Measurements from ENCODE around the gene SP3. TPM values are rescaled to one million over a fixed set of nuclear protein-coding genes. Genes with fewer than 3 reads are reported as not detected.

SP3 gene
- total RNA-seq, 1 donor from 2014 or later = 77.4 TPM

DNA sequence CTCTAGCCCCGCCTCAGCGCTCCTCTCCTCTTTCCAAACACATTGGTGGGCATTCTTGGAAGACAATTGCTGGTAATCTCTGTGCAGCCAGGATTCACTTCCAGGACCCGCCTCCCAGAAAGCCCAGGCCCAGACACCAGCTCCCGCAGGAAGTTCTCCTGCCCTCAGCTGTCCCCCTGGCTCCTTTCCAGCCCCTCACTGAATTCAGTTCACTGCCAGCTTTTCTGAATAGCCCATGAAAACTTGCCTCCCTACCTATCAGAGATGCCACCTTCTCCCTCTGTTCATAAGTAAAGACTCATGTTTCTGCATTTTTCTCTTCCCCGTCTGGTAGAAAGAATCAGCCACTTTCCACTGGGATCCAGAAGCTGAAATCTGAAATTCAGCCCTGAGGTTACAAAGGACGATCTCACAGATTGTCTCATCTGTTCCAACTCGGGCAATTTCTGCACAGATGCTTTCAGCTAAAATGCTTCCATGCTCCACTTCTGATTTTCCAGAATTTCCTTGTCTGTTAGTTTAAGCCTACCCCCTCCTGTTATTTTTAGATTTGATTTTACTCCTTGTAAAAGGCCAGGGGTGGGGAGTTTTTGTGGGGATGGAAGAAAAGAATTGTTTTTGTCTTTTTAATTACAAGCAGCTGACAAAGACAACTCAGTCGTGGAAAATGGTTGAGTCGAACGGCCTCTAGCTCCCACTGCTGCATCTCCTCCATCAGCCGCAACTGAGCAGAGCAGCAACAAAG is 98.1 kb downstream of the SP3 start:
- no peaks in the 10 kb centered on the region for H3K36me3 ChIP-seq
- H3K27me3 ChIP-seq = no peaks in the 10 kb centered on the region
- no peak for DNase-seq
- intact Hi-C loops (cut with DNase I) = no loop called here
- no peak for ATAC-seq
- H3K4me3 ChIP-seq = no peak overlapping the region
- H3K4me1 ChIP-seq = no peaks in the 10 kb centered on the region
- H3K9me3 ChIP-seq = no peaks in the 10 kb centered on the region
- no peak overlapping the region for H3K27ac ChIP-seq
- TF ChIP-seq, protein P1, sequence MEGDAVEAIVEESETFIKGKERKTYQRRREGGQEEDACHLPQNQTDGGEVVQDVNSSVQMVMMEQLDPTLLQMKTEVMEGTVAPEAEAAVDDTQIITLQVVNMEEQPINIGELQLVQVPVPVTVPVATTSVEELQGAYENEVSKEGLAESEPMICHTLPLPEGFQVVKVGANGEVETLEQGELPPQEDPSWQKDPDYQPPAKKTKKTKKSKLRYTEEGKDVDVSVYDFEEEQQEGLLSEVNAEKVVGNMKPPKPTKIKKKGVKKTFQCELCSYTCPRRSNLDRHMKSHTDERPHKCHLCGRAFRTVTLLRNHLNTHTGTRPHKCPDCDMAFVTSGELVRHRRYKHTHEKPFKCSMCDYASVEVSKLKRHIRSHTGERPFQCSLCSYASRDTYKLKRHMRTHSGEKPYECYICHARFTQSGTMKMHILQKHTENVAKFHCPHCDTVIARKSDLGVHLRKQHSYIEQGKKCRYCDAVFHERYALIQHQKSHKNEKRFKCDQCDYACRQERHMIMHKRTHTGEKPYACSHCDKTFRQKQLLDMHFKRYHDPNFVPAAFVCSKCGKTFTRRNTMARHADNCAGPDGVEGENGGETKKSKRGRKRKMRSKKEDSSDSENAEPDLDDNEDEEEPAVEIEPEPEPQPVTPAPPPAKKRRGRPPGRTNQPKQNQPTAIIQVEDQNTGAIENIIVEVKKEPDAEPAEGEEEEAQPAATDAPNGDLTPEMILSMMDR (IDR thresholded peaks at IDR 0.05) = no peak

- Histone ChIP-seq H3K9me3 (no peaks in the 10 kb centered on the region), H3K4me1 (no peaks in the 10 kb centered on the region), H3K27me3 (no peaks in the 10 kb centered on the region), H3K27ac (no peak overlapping the region), H3K4me3 (no peak overlapping the region), H3K36me3 (no peaks in the 10 kb centered on the region)
- ATAC-seq (no peak), DNase-seq (no peak)
- intact Hi-C loops (cut with DNase I) = no loop called here
- TF ChIP-seq, protein P1 (IDR thresholded peaks at IDR 0.05) = no peak
These were observed 99.0 kb downstream of the SP3 start for GRCh38 chr2:173865971-173866873.

DNA sequence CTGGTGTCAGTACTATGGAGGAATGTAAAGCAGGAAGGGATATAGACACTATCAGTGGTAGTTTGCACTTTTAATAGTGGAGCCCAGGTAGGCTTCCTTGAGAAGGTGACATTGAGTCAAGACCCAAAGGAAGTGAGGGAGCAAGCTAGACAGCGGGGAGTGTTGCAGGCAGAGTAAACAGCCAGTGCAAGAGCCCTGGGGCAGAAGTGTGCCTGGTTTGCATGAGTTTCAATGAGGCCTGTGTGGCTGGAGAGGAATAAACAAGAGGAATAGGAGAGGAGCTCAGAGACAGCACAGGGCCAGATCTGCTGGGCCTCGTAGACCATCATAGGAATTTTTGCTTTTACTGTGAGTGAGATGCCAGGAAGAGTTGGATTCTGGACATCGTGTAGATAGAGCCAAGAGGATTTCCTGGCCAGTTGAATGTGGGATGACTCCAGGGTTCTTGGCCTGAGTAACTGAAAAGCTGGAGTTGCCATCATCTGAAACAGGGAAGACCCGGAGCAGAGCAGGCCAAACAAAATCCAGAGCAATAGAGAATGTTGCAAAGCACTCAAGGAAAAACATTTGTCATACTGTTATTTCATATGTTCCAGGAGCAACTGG is 102.5 kb downstream of the SP3 start:
- Histone ChIP-seq H3K4me3 (no peak overlapping the region), H3K27ac (no peak overlapping the region), H3K4me1 (no peaks in the 10 kb centered on the region), H3K36me3 (no peaks in the 10 kb centered on the region), H3K9me3 (no peaks in the 10 kb centered on the region), H3K27me3 (no peaks in the 10 kb centered on the region)
- ATAC-seq = no peak
- TF ChIP-seq, protein P1 (IDR thresholded peaks at IDR 0.05) = no peak
- intact Hi-C loops (cut with DNase I) = no loop called here
- DNase-seq = no peak

DNA sequence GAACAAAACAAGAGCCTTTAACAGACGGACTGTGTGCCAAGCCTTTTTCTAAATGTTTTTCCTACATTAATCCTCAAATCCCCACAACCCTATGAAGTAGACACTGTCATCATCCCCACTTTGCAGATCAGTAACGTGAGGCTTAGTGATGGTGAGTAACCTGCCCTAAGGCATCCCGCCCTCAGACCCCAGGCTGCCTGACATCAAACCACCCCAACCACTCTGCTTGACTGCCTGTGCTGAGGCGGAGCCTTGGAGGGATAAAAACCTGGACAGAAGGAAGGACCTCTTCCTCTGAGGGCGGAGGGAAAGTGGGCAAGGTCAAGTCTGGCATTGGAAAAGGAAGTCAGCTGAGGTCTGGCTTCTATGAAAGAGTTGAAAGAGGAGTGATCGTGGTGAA is 104.6 kb downstream of the SP3 start:
- Histone ChIP-seq H3K9me3 (no peaks in the 10 kb centered on the region), H3K4me3 (no peak overlapping the region)
- intact Hi-C loops (cut with DNase I) = no loop called here

GRCh38 chr2:173860082-173860481 is 105.1 kb downstream of the SP3 start:
- intact Hi-C loops (cut with DNase I) = no loop called here
- H3K27ac ChIP-seq = no peak overlapping the region
- no peak overlapping the region for H3K4me3 ChIP-seq
- ATAC-seq = peak; percentile 72
- H3K9me3 ChIP-seq = no peaks in the 10 kb centered on the region
- DNase-seq = no peak
- H3K4me1 ChIP-seq = no peaks in the 10 kb centered on the region
- no peaks in the 10 kb centered on the region for H3K27me3 ChIP-seq
- TF ChIP-seq, protein P1 (IDR thresholded peaks at IDR 0.05) = no peak
- no peaks in the 10 kb centered on the region for H3K36me3 ChIP-seq

More for the DNA sequence above, 104.6 kb downstream of the SP3 start:
- Histone ChIP-seq H3K36me3 (no peaks in the 10 kb centered on the region), H3K27me3 (no peaks in the 10 kb centered on the region), H3K4me1 (no peaks in the 10 kb centered on the region), H3K27ac (no peak overlapping the region)
- DNase-seq = no peak
- TF ChIP-seq, protein P1 (IDR thresholded peaks at IDR 0.05) = no peak
- ATAC-seq = no peak
